HCT116 (cell line): ENCODE data around the gene HAX1. TPM values are rescaled to one million over a fixed set of nuclear protein-coding genes. Genes with fewer than 3 reads are reported as not detected.

Source experiments
- ATAC-seq: fragments of 200-7000 bp; cut with Tn5 transposase; 2 replicates; pipeline ENCODE4 v1.9.1; 2020; ENCODE audit warnings: mild to moderate bottlenecking, moderate library complexity
- BruUV-seq: library from RNA; stranded (reverse); fragments of 400-500 nt; replicated peaks from 2 replicates; lab custom pipeline; 2021; lab: Mats Ljungman, UMichigan
- CTCF ChIA-PET: fragments of 300-600 bp; sonication (Branson Sonifier 250); formaldehyde crosslinking; loops from one replicate; lab custom pipeline; 2021; ENCODE audit warnings: antibody characterized with exemption; lab: Charles Lee
- POLR2A ChIA-PET: fragments of 300-600, 350-600 bp; sonication (Branson Sonifier 250); formaldehyde crosslinking; loops from one replicate; lab custom pipeline; 2021; ENCODE audit warnings: antibody characterized with exemption; lab: Charles Lee
- RAD21 ChIA-PET, 2 experiments: fragments of 300-600 bp; sonication (Branson Sonifier 250); formaldehyde crosslinking; loops; one replicate each; lab custom pipeline; 2023; ENCODE audit warnings: low total read pairs in 2 of 2; ENCODE audit not compliant: uncharacterized antibody in 2 of 2, unreplicated experiment in 2 of 2, low non-redundant PET in 1 of 2; lab: Charles Lee
- DNase-seq: peaks from one replicate; pipeline ENCODE4 v3.0.0-alpha.2; 2010; ENCODE audit warnings: low read depth, low spot score
- H2AFZ ChIP-seq: fragments of 200-600 bp; shearing (Covaris generic), sonication (generic); 2 replicates; pipeline ENCODE4 v1.6.1; 2017; ENCODE audit warnings: low read depth, mixed run types, mixed read lengths, antibody characterized with exemption, low read length; ENCODE audit not compliant: poor library complexity, severe bottlenecking
- H3K27ac ChIP-seq: 2 replicates; pipeline ENCODE4 v1.5.1; 2012; ENCODE audit warnings: low read depth, low read length
- H3K27me3 ChIP-seq: fragments of 200-600 bp; sonication (generic); 2 replicates; pipeline ENCODE4 v1.6.1; 2016; ENCODE audit warnings: mixed run types, low read length, mixed read lengths; ENCODE audit not compliant: insufficient read depth
- H3K36me3 ChIP-seq, 2 experiments: fragments of 200-500 bp in 1 of 2; fragments of 200-600 bp in 1 of 2; sonication (Bioruptor generic) in 1 of 2; sonication (generic) in 1 of 2; 2 replicates each; pipeline versions ENCODE4 v1.5.1 to v1.6.1; 2014 to 2016; ENCODE audit warnings: low read length in 2 of 2, inconsistent platforms in 1 of 2, mixed read lengths in 1 of 2, mixed run types in 1 of 2; ENCODE audit not compliant: insufficient read depth in 2 of 2, control insufficient read depth in 1 of 2
- H3K4me1 ChIP-seq, 2 experiments: fragments of 200-600 bp in 1 of 2; sonication (generic) in 1 of 2; 2 replicates each; pipeline versions ENCODE4 v1.5.1 to v1.6.1; 2012 to 2017; ENCODE audit warnings: low read length in 2 of 2, inconsistent platforms in 1 of 2, mild to moderate bottlenecking in 1 of 2, mixed read lengths in 1 of 2, mixed run types in 1 of 2, moderate library complexity in 1 of 2; ENCODE audit not compliant: insufficient read depth in 2 of 2, control insufficient read depth in 1 of 2
- H3K4me2 ChIP-seq: fragments of 200-600 bp; sonication (generic); 2 replicates; pipeline ENCODE4 v1.6.1; 2017; ENCODE audit warnings: mixed run types, low read length, mixed read lengths
- H3K4me3 ChIP-seq, 2 experiments: fragments of 200-600 bp in 1 of 2; sonication (generic) in 1 of 2; replicated peaks in 1 of 2; 2 replicates each; pipeline ENCODE4 v1.5.1; 2011 to 2016; ENCODE audit warnings: low read length in 2 of 2, control low read depth in 1 of 2, low read depth in 1 of 2, mild to moderate bottlenecking in 1 of 2, mixed read lengths in 1 of 2, mixed run types in 1 of 2
- H3K79me2 ChIP-seq: fragments of 200-600 bp; sonication (generic); 2 replicates; pipeline ENCODE4 v1.6.1; 2017; ENCODE audit warnings: mild to moderate bottlenecking, mixed run types, low read length, moderate library complexity, mixed read lengths; ENCODE audit not compliant: insufficient read depth
- H3K9ac ChIP-seq: fragments of 200-600 bp; sonication (generic); 2 replicates; pipeline ENCODE4 v1.6.1; 2016; ENCODE audit warnings: low read length, mixed read lengths
- H3K9me2 ChIP-seq: fragments of 200-600 bp; sonication (generic), shearing (Covaris generic); 2 replicates; pipeline ENCODE4 v1.6.1; 2017; ENCODE audit warnings: mixed run types, mild to moderate bottlenecking, moderate library complexity; ENCODE audit not compliant: insufficient read depth
- H3K9me3 ChIP-seq, 2 experiments: fragments of 200-500 bp in 1 of 2; fragments of 200-600 bp in 1 of 2; sonication (Bioruptor generic) in 1 of 2; sonication (generic) in 1 of 2; 2 replicates each; pipeline ENCODE4 v1.6.1; 2014 to 2017; ENCODE audit warnings: low read length in 2 of 2, mixed read lengths in 2 of 2, inconsistent platforms in 1 of 2, low read depth in 1 of 2, mild to moderate bottlenecking in 1 of 2, mixed run types in 1 of 2, moderate library complexity in 1 of 2; ENCODE audit not compliant: control insufficient read depth in 1 of 2, insufficient read depth in 1 of 2
- H4K20me1 ChIP-seq: fragments of 200-600 bp; sonication (generic), shearing (Covaris generic); 2 replicates; pipeline ENCODE4 v1.6.1; 2017; ENCODE audit warnings: mixed run types, mild to moderate bottlenecking, moderate library complexity; ENCODE audit not compliant: insufficient read depth
- CBX3 ChIP-seq: IDR thresholded peaks from 2 replicates; pipeline ENCODE4 v1.6.1; 2012; ENCODE audit warnings: low read depth
- CEBPB ChIP-seq: IDR thresholded peaks from 2 replicates; pipeline ENCODE4 v1.6.1; 2012; ENCODE audit warnings: low read depth
- EGR1 ChIP-seq: IDR thresholded peaks from 2 replicates; pipeline ENCODE4 v1.6.1; 2012; ENCODE audit warnings: low read depth
- ELF1 ChIP-seq: IDR thresholded peaks from 2 replicates; pipeline ENCODE4 v1.6.1; 2012; ENCODE audit warnings: low read depth, borderline replicate concordance
- EZH2 ChIP-seq: fragments of 200-600 bp; sonication (generic); IDR thresholded peaks from 2 replicates; pipeline ENCODE4 v1.6.1; 2017; ENCODE audit warnings: antibody characterized with exemption, mixed run types
- EZH2phosphoT487 ChIP-seq: fragments of 200-600 bp; IDR thresholded peaks from 2 replicates; pipeline ENCODE4 v1.6.1; 2018; ENCODE audit warnings: antibody characterized with exemption, borderline replicate concordance
- JUND ChIP-seq: IDR thresholded peaks from 2 replicates; pipeline ENCODE4 v1.6.1; 2012
- POLR2A ChIP-seq: IDR thresholded peaks from 2 replicates; pipeline ENCODE4 v1.7.0; 2011; ENCODE audit warnings: borderline replicate concordance; ENCODE audit not compliant: insufficient read depth, insufficient read length; ENCODE audit errors: extremely low read depth
- POLR2AphosphoS5 ChIP-seq: IDR thresholded peaks from 2 replicates; pipeline ENCODE4 v1.6.1; 2011; ENCODE audit warnings: mild to moderate bottlenecking, low read depth, low read length, moderate library complexity
- RAD21 ChIP-seq: IDR thresholded peaks from 2 replicates; pipeline ENCODE4 v1.6.1; 2012; ENCODE audit warnings: low read depth, mild to moderate bottlenecking
- SP1 ChIP-seq: IDR thresholded peaks from 2 replicates; pipeline ENCODE4 v1.6.1; 2012; ENCODE audit warnings: low read depth
- SRF ChIP-seq: IDR thresholded peaks from 2 replicates; pipeline ENCODE4 v1.6.1; 2012; ENCODE audit warnings: low read depth
- TCF7L2 ChIP-seq: IDR thresholded peaks from 2 replicates; pipeline ENCODE4 v1.7.0; 2011; ENCODE audit warnings: borderline replicate concordance, inconsistent platforms; ENCODE audit not compliant: insufficient read depth, insufficient read length; ENCODE audit errors: extremely low read depth
- YY1 ChIP-seq: IDR thresholded peaks from 2 replicates; pipeline ENCODE4 v1.6.1; 2011; ENCODE audit warnings: low read length, low read depth, moderate library complexity, mild to moderate bottlenecking; ENCODE audit not compliant: insufficient replicate concordance; ENCODE audit errors: extremely low read depth
- ZBTB33 ChIP-seq: IDR thresholded peaks from 2 replicates; pipeline ENCODE4 v1.6.1; 2011; ENCODE audit warnings: mild to moderate bottlenecking, low read length, moderate library complexity; ENCODE audit not compliant: insufficient replicate concordance; ENCODE audit errors: extremely low read depth
- ZFX ChIP-seq: fragments of 450-650 bp; IDR thresholded peaks from 2 replicates; pipeline ENCODE4 v1.6.1; 2017
- ZNF274 ChIP-seq: fragments of 200-500 bp; sonication (Bioruptor generic); IDR thresholded peaks from 2 replicates; pipeline ENCODE4 v1.6.1; 2014; ENCODE audit warnings: mild to moderate bottlenecking, low read depth, low read length, inconsistent platforms
- intact Hi-C: fragments of 100-400 bp; cut with micrococcal nuclease; formaldehyde crosslinking; loops from 2 replicates; pipeline ENCODE4 v1.10.0; 2022
- total RNA-seq: library from RNA; stranded (reverse); gene quantifications from one replicate; pipeline ENCODE4 v1.2.1, GENCODE V29; 2021; ENCODE audit not compliant: unreplicated experiment
- TF ChIP-seq, protein P1 (sequence below): IDR thresholded peaks from 2 replicates; pipeline ENCODE4 v1.6.1; 2012
- TF ChIP-seq, protein P2 (sequence below): IDR thresholded peaks from 2 replicates; pipeline ENCODE4 v1.6.1; 2012
- TF ChIP-seq, protein P3 (sequence below): IDR thresholded peaks from 2 replicates; pipeline ENCODE4 v1.6.1; 2012; ENCODE audit warnings: low read depth

The HAX1 gene
- total RNA-seq, 1 experiment from 2014 or later, result 93.6 TPM

DNA sequence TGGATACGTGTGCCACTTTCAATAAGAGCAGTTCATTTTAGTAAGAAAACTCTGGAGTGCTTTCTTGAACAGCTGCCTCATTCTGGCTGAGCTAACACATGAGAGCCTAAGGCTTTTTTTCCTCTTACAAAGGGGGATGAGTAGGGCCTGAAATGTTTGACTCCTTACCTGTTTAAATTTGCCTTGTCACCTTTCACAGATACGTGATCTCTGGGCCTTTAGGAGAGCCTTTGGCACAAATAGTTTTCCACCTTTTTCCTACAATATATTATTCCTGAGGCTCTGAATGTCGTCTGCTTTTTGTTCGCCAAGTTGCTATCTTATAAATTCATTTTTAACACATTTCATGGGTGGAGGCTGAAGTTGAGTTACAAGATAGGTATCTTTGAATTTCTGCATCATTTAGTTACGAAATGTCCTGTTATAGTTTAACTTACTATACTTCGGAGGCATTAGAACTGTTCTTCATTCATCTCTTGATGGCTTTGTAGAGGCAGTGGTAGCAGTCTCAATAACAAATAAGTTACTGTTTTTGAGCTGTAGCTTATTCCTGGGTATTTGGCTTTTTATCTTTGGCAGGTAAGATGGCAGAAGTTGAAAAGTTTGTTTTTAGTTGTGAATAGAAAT, 34.4 kb upstream of the HAX1 start:
- H3K9me3 ChIP-seq, result no peaks in the 10 kb centered on the region
- no peak overlapping the region for H3K4me3 ChIP-seq
- no TSS peak for BruUV-seq
- no peak overlapping the region for H3K4me2 ChIP-seq
- CTCF ChIA-PET, result no interaction called here
- RAD21 ChIA-PET, result no interaction called here
- H3K27me3 ChIP-seq, result no peaks in the 10 kb centered on the region
- peaks cover 13% of the 10 kb centered on the region; the same call in 1 of the 2 replicates for H4K20me1 ChIP-seq
- ATAC-seq (no peak), DNase-seq (no peak)
- H3K36me3 ChIP-seq, result peaks cover 56 to 75% of the 10 kb centered on the region in 2 experiments
- TF ChIP-seq EZH2 (no peak), POLR2A (no peak), JUND (no peak), YY1 (no peak), CBX3 (no peak), ZFX (no peak), TCF7L2 (no peak), POLR2AphosphoS5 (no peak), SRF (no peak), RAD21 (no peak), ELF1 (no peak), ZBTB33 (no peak), EGR1 (no peak), CEBPB (no peak), ZNF274 (no peak), SP1 (no peak), EZH2phosphoT487 (no peak)
- TF ChIP-seq, protein P1, sequence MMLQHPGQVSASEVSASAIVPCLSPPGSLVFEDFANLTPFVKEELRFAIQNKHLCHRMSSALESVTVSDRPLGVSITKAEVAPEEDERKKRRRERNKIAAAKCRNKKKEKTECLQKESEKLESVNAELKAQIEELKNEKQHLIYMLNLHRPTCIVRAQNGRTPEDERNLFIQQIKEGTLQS, result no peak
- TF ChIP-seq, protein P2, sequence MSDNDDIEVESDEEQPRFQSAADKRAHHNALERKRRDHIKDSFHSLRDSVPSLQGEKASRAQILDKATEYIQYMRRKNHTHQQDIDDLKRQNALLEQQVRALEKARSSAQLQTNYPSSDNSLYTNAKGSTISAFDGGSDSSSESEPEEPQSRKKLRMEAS, result no peak
- TF ChIP-seq, protein P3, sequence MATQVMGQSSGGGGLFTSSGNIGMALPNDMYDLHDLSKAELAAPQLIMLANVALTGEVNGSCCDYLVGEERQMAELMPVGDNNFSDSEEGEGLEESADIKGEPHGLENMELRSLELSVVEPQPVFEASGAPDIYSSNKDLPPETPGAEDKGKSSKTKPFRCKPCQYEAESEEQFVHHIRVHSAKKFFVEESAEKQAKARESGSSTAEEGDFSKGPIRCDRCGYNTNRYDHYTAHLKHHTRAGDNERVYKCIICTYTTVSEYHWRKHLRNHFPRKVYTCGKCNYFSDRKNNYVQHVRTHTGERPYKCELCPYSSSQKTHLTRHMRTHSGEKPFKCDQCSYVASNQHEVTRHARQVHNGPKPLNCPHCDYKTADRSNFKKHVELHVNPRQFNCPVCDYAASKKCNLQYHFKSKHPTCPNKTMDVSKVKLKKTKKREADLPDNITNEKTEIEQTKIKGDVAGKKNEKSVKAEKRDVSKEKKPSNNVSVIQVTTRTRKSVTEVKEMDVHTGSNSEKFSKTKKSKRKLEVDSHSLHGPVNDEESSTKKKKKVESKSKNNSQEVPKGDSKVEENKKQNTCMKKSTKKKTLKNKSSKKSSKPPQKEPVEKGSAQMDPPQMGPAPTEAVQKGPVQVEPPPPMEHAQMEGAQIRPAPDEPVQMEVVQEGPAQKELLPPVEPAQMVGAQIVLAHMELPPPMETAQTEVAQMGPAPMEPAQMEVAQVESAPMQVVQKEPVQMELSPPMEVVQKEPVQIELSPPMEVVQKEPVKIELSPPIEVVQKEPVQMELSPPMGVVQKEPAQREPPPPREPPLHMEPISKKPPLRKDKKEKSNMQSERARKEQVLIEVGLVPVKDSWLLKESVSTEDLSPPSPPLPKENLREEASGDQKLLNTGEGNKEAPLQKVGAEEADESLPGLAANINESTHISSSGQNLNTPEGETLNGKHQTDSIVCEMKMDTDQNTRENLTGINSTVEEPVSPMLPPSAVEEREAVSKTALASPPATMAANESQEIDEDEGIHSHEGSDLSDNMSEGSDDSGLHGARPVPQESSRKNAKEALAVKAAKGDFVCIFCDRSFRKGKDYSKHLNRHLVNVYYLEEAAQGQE, result no peak
- H2AFZ ChIP-seq, result no peak overlapping the region
- H3K27ac ChIP-seq, result no peak overlapping the region
- POLR2A ChIA-PET, result no interaction called here
- no peak overlapping the region for H3K9ac ChIP-seq
- H3K79me2 ChIP-seq, result peaks cover 94% of the 10 kb centered on the region
- H3K9me2 ChIP-seq, result no peaks in the 10 kb centered on the region
- no peaks in the 10 kb centered on the region for H3K4me1 ChIP-seq
- intact Hi-C loops, result no loop called here
